Measurements from ENCODE around the gene HTATSF1.

Gene HTATSF1

DNA sequence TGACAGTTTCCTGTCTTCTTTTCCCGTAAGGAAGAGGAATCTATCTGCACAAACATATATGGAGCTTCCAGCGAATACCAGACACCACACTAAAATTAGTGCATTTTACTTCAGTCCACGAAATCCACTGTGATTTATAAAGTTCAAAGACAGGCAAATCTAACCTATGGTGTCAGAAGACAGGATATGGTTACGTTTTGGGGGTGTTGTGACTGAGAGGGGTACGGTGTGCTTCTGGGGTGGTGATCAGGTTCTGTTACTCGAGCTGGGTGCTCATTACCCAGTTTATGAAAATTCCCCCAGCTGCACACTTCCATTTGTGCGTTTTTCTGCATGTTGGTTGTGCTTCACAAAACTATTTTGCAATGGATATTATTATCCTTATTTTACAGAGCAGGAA is 44.9 kb downstream of the HTATSF1 start:
- no peaks in the 10 kb centered on the region for H3K36me3 ChIP-seq (ENCODE audit: control insufficient read depth, insufficient read depth, low read length, severe bottlenecking)
- no peak overlapping the region for H3K9ac ChIP-seq (ENCODE audit: low read length)
- no peaks in the 10 kb centered on the region for H3K9me3 ChIP-seq (ENCODE audit: control insufficient read depth, low read length)
- no peak overlapping the region for H3K4me3 ChIP-seq (ENCODE audit: low read length)
- H3K27me3 ChIP-seq (replicated peaks; ENCODE audit: control insufficient read depth, insufficient read depth, low read length): peaks cover 29% of the 10 kb centered on the region
- DNase-seq (ENCODE audit: low read depth): no peak
- no peaks in the 10 kb centered on the region for H3K4me1 ChIP-seq (ENCODE audit: control insufficient read depth, insufficient read depth, low read length)

- no peak for DNase-seq (ENCODE audit: low read depth)
- H3K9me3 ChIP-seq (ENCODE audit: control insufficient read depth, low read length): no peaks in the 10 kb centered on the region
- H3K36me3 ChIP-seq (ENCODE audit: control insufficient read depth, insufficient read depth, low read length, severe bottlenecking): no peaks in the 10 kb centered on the region
- no peaks in the 10 kb centered on the region for H3K4me1 ChIP-seq (ENCODE audit: control insufficient read depth, insufficient read depth, low read length)
- no peak overlapping the region for H3K9ac ChIP-seq (ENCODE audit: low read length)
- no peak overlapping the region for H3K4me3 ChIP-seq (ENCODE audit: low read length)
- no peaks in the 10 kb centered on the region for H3K27me3 ChIP-seq (replicated peaks; ENCODE audit: control insufficient read depth, insufficient read depth, low read length)
Observed at GRCh38 chrX:136546371-136546781, 49.0 kb downstream of the HTATSF1 start.

GRCh38 chrX:136549226-136549625 is 51.8 kb downstream of the HTATSF1 start:
- no peak for DNase-seq (ENCODE audit: low read depth)
- no peak overlapping the region for H3K4me3 ChIP-seq (ENCODE audit: low read length)
- H3K27me3 ChIP-seq (replicated peaks; ENCODE audit: control insufficient read depth, insufficient read depth, low read length): peaks cover 11% of the 10 kb centered on the region
- no peaks in the 10 kb centered on the region for H3K9me3 ChIP-seq (ENCODE audit: control insufficient read depth, low read length)
- H3K4me1 ChIP-seq (ENCODE audit: control insufficient read depth, insufficient read depth, low read length): no peaks in the 10 kb centered on the region
- no peaks in the 10 kb centered on the region for H3K36me3 ChIP-seq (ENCODE audit: control insufficient read depth, insufficient read depth, low read length, severe bottlenecking)
- no peak overlapping the region for H3K9ac ChIP-seq (ENCODE audit: low read length)

DNA sequence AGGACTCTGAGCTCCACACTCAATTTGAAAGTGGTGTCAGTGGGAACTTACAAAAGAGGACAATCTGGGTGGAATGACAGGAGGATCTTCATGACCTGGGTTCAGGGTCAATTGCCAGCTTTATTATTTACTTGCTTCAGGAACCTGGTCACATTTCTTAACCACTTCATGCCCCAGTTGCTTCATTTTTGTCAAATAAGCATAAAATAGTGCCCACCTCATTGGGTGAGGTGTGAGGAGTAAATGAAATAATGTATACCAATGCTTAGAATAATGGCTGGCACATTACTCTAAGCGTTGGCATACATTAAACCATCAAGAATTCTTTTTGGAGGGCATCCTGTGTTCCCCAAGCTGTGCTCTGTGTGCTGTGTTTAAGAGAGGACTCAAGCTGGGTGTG is 54.0 kb downstream of the HTATSF1 start:
- H3K27me3 ChIP-seq (replicated peaks; ENCODE audit: control insufficient read depth, insufficient read depth, low read length): peaks cover 18% of the 10 kb centered on the region
- DNase-seq (ENCODE audit: low read depth): no peak
- no peaks in the 10 kb centered on the region for H3K36me3 ChIP-seq (ENCODE audit: control insufficient read depth, insufficient read depth, low read length, severe bottlenecking)
- peaks cover 15% of the 10 kb centered on the region for H3K4me1 ChIP-seq (ENCODE audit: control insufficient read depth, insufficient read depth, low read length)
- no peak overlapping the region for H3K4me3 ChIP-seq (ENCODE audit: low read length)
- H3K9ac ChIP-seq (ENCODE audit: low read length): no peak overlapping the region
- no peaks in the 10 kb centered on the region for H3K9me3 ChIP-seq (ENCODE audit: control insufficient read depth, low read length)

DNA sequence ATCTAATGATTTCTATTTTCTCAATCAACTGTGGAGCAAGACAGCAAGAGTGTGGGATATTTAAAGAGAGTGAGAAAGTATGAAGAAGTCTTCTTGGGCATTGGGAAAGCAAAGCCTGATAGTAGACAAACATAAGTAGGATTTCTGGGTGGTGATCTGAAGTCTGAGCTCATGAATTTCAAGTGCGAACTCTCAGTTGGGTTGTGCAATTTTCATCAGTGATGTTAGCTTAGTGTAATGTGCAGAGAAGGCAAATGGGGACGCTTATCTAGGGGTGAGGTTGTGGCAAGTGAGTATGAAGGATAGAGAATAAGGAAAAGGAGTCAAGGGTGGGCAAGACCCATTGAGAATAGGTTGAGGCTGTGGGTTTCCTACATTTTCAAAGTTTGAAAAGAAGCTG is 58.3 kb downstream of the HTATSF1 start:
- H3K36me3 ChIP-seq (ENCODE audit: control insufficient read depth, insufficient read depth, low read length, severe bottlenecking): no peaks in the 10 kb centered on the region
- H3K4me1 ChIP-seq (ENCODE audit: control insufficient read depth, insufficient read depth, low read length): peaks cover 17% of the 10 kb centered on the region
- H3K9ac ChIP-seq (ENCODE audit: low read length): no peak overlapping the region
- no peak overlapping the region for H3K4me3 ChIP-seq (ENCODE audit: low read length)
- peaks cover 22% of the 10 kb centered on the region for H3K27me3 ChIP-seq (replicated peaks; ENCODE audit: control insufficient read depth, insufficient read depth, low read length)
- H3K9me3 ChIP-seq (ENCODE audit: control insufficient read depth, low read length): no peaks in the 10 kb centered on the region
- peak; percentile 1 for DNase-seq (ENCODE audit: low read depth)

Data from adipocyte (in vitro differentiated cells).